ENCODE measurements around the gene DNAL1. TPM values are rescaled to one million over a fixed set of nuclear protein-coding genes. Genes with fewer than 3 reads are reported as not detected.
A peak's percentile ranks its signal among the peaks of the same experiment; 100 is the strongest.

Gene DNAL1
- total and polyA plus RNA-seq, 2 of the 13 experiments (the other 11 are each of a cell fraction or from before 2014, with no cell fraction given) = 1.4 to 13.3 TPM

- no peak for TF ChIP-seq LBX2 (CRISPR knock-in tag; IDR thresholded peaks at IDR 0.05; ENCODE audit: borderline replicate concordance)
- TF ChIP-seq ZNF326 (CRISPR knock-in tag; IDR thresholded peaks at IDR 0.05; ENCODE audit: borderline replicate concordance) = no peak
- TF ChIP-seq ZNF800 (CRISPR knock-in tag; IDR thresholded peaks at IDR 0.05) = peak; percentile 98
- no peak for TF ChIP-seq RFXAP (CRISPR knock-in tag; IDR thresholded peaks at IDR 0.05; ENCODE audit: borderline replicate concordance)
- 0 out of 2 replicates have a peak, but pooled peaks have one; percentile 54 for TF ChIP-seq ZNF704 (CRISPR knock-in tag; IDR thresholded peaks at IDR 0.05; ENCODE audit: borderline replicate concordance)
- TF ChIP-seq PBX2 (CRISPR knock-in tag; IDR thresholded peaks at IDR 0.05) = no peak
- 0 out of 2 replicates have a peak, but pooled peaks have one; percentile 16 for TF ChIP-seq ERF (CRISPR knock-in tag; IDR thresholded peaks at IDR 0.05)
- no peak for TF ChIP-seq IRX3 (CRISPR knock-in tag; IDR thresholded peaks at IDR 0.05; ENCODE audit: borderline replicate concordance, low read depth)
- peak; percentile 24 for TF ChIP-seq AGO1 (IDR thresholded peaks at IDR 0.05; ENCODE audit: low read depth, low read length, poor library complexity, severe bottlenecking)
- TF ChIP-seq TCF12 (IDR thresholded peaks at IDR 0.05) = no peak
- no peak; the same call in 1 of the 2 replicates for TF ChIP-seq TCF12 (CRISPR knock-in tag; IDR thresholded peaks at IDR 0.05)
- TF ChIP-seq SATB2 (CRISPR knock-in tag; IDR thresholded peaks at IDR 0.05) = 0 out of 2 replicates have a peak, but pooled peaks have one; percentile 92
- TF ChIP-seq SRF (IDR thresholded peaks at IDR 0.05; ENCODE audit: low read depth, low read length) = no peak
- TF ChIP-seq ZNF773 (CRISPR knock-in tag; IDR thresholded peaks at IDR 0.05; ENCODE audit: borderline replicate concordance) = peak; percentile 59; the same call in 1 of the 2 replicates
- TF ChIP-seq CSRNP1 (CRISPR knock-in tag; IDR thresholded peaks at IDR 0.05) = peak; percentile 72; the same call in 1 of the 2 replicates
- TF ChIP-seq PPARG (CRISPR knock-in tag; conservative IDR thresholded peaks at IDR 0.05) = no peak; the same call in 1 of the 2 replicates
- no peak; the same call in 1 of the 2 replicates for TF ChIP-seq ZNF891 (CRISPR knock-in tag; IDR thresholded peaks at IDR 0.05)
- TF ChIP-seq MLXIP (CRISPR knock-in tag; IDR thresholded peaks at IDR 0.05; ENCODE audit: borderline replicate concordance) = no peak
These were observed 32.3 kb upstream of the DNAL1 start, which contains the start of gene ACOT6 (continued) for GRCh38 chr14:73612339-73613045.

Data from HepG2 (cell line).